Right lobe of liver (tissue), 6 donors: Measurements from ENCODE around the gene HDAC4. TPM values are rescaled to one million over a fixed set of nuclear protein-coding genes. Genes with fewer than 3 reads are reported as not detected.

Source experiments
- ATAC-seq, 4 donors: fragments of 200-7000 bp; cut with Tn5 transposase; one replicate each; pipeline ENCODE4 v1.9.1; 2020; ENCODE audit warnings: mild to moderate bottlenecking in 4 of 4, moderate library complexity in 4 of 4
- DNase-seq, 3 donors: peaks; one replicate each; pipeline ENCODE4 v3.0.0-alpha.2; 2020
- H3K27ac ChIP-seq, 3 donors: fragments of 200-600 bp; one replicate each; pipeline ENCODE4 v1.8.0; 2022
- H3K27me3 ChIP-seq, 2 donors: fragments of 200-600 bp; one replicate each; pipeline ENCODE4 v1.8.0; 2022
- H3K36me3 ChIP-seq, 4 donors: fragments of 200-600 bp; sonication (generic) in 1 of 4; one replicate each; pipeline versions ENCODE4 v1.5.1 to v1.8.0; 2017 to 2022; ENCODE audit warnings: control low read depth in 1 of 4
- H3K4me1 ChIP-seq, 4 donors: fragments of 200-600 bp; sonication (generic) in 1 of 4; one replicate each; pipeline versions ENCODE4 v1.5.1 to v1.8.0; 2017 to 2022; ENCODE audit warnings: control low read depth in 1 of 4
- H3K4me3 ChIP-seq, 3 donors: fragments of 200-600 bp; one replicate each; pipeline ENCODE4 v1.8.0; 2022
- H3K9me3 ChIP-seq, 4 donors: fragments of 200-600 bp; sonication (generic) in 1 of 4; one replicate each; pipeline versions ENCODE4 v1.5.1 to v1.8.0; 2017 to 2022; ENCODE audit warnings: control low read depth in 1 of 4
- CTCF ChIP-seq, 4 donors: fragments of 200-600 bp in 3 of 4; fragments of 450-650 bp in 1 of 4; IDR thresholded peaks; one replicate each; pipeline versions ENCODE4 v1.5.1 to v1.8.0; 2016 to 2022; ENCODE audit warnings: antibody characterized with exemption in 4 of 4, mild to moderate bottlenecking in 2 of 4
- POLR2A ChIP-seq: fragments of 450-650 bp; IDR thresholded peaks from one replicate; pipeline ENCODE4 v1.6.1; 2017; ENCODE audit warnings: antibody characterized with exemption, mild to moderate bottlenecking
- WGBS: methylation state at CpG from one replicate; pipeline ENCODE4 v1.1.6; 2018; ENCODE audit warnings: low coverage, low lambda C conversion rate; ENCODE audit not compliant: insufficient coverage; ENCODE audit errors: missing lambda C conversion rate; 5-methylcytosine and 5-hydroxymethylcytosine counted together
- intact Hi-C, 2 donors: fragments of 100-400 bp; cut with DNase I; formaldehyde crosslinking; loops; one replicate each; pipeline versions ENCODE4 v1.11.2 to v1.14.1; 2022
- total RNA-seq, 6 experiments: library from RNA; depleted of rRNA in 2 of 6; stranded (reverse); fragments of >200 nt in 2 of 6; fragmentation: NEBNext Ultra II Directional in 3 of 6; extraction: Animal tissue kit (Norgen Biotek cat#: 25700) in 3 of 6; gene quantifications; one replicate each; pipeline versions ENCODE4 v1.1.0 to v1.2.4, GENCODE V29; 2016 to 2023
- donor health status: DM: no; HTN: yes; CAD: no.
- donor health status: DM: no; HTN: no; CAD: no.
- donor health status: DM: no; HTN: no; CAD: no.
- donor health status: DM: no; HTN: yes; CAD: no.
- donor health status: DM: no; HTN: yes; CAD: no.

The HDAC4 gene
- total RNA-seq, 6 experiments from 2014 or later = 8.9 to 22.4 (median 14.7) TPM

GRCh38 chr2:239018271-239019182, 382.3 kb downstream of the HDAC4 start:
- Histone ChIP-seq H3K4me1 (no peaks in the 10 kb centered on the region), H3K27me3 (no peaks in the 10 kb centered on the region), H3K4me3 (no peak overlapping the region), H3K36me3 (no peaks in the 10 kb centered on the region), H3K27ac (no peak overlapping the region), H3K9me3 (no peaks in the 10 kb centered on the region)
- DNase-seq = no peak
- TF ChIP-seq CTCF (IDR thresholded peaks at IDR 0.05) = no peak
- no peak for TF ChIP-seq POLR2A
- ATAC-seq = no peak
- intact Hi-C loops = no loop called here
- 72% methylated on average over 8 of the region's 17 CpGs for WGBS

GRCh38 chr2:239017491-239018098, 383.2 kb downstream of the HDAC4 start:
- Histone ChIP-seq H3K9me3 (no peaks in the 10 kb centered on the region), H3K4me3 (no peak overlapping the region), H3K27ac (no peak overlapping the region), H3K27me3 (no peaks in the 10 kb centered on the region), H3K36me3 (no peaks in the 10 kb centered on the region), H3K4me1 (no peaks in the 10 kb centered on the region)
- intact Hi-C loops = no loop called here
- TF ChIP-seq CTCF (IDR thresholded peaks at IDR 0.05) (no peak), POLR2A (no peak)
- no peak for ATAC-seq
- WGBS = 81% methylated on average over 12 of the region's 12 CpGs
- DNase-seq = peak in 1 of 3 donors; percentile 21

- no peaks in the 10 kb centered on the region for H3K4me1 ChIP-seq
- DNase-seq (peak in 1 of 3 donors; percentile 41), ATAC-seq (peak in 1 of 4 donors; percentile 33)
- no peaks in the 10 kb centered on the region for H3K27me3 ChIP-seq
- no peak overlapping the region for H3K4me3 ChIP-seq
- no peaks in the 10 kb centered on the region for H3K9me3 ChIP-seq
- intact Hi-C loops = no loop called here
- WGBS = 45% methylated on average over 14 of the region's 19 CpGs
- TF ChIP-seq CTCF (IDR thresholded peaks at IDR 0.05) (no peak), POLR2A (no peak)
- H3K27ac ChIP-seq = no peak overlapping the region
- H3K36me3 ChIP-seq = no peaks in the 10 kb centered on the region
Measured at GRCh38 chr2:239015901-239016675, 384.7 kb downstream of the HDAC4 start.

GRCh38 chr2:239015218-239015900, 385.5 kb downstream of the HDAC4 start:
- intact Hi-C loops = no loop called here
- peak in 1 of 3 donors; percentile 21 for DNase-seq
- H3K27me3 ChIP-seq = no peaks in the 10 kb centered on the region
- H3K27ac ChIP-seq = no peak overlapping the region
- H3K4me3 ChIP-seq = no peak overlapping the region
- H3K36me3 ChIP-seq = no peaks in the 10 kb centered on the region
- 68% methylated on average over 15 of the region's 25 CpGs for WGBS
- no peaks in the 10 kb centered on the region for H3K4me1 ChIP-seq
- TF ChIP-seq CTCF (IDR thresholded peaks at IDR 0.05) = no peak
- H3K9me3 ChIP-seq = no peaks in the 10 kb centered on the region
- ATAC-seq = no peak
